K562 (cell line): ENCODE data around the gene HOXA13. TPM values are rescaled to one million over a fixed set of nuclear protein-coding genes. Genes with fewer than 3 reads are reported as not detected.

Source experiments
- ATAC-seq: fragments of 200-7000 bp; cut with Tn5 transposase; 3 replicates; pipeline ENCODE4 v1.9.1; 2020; ENCODE audit warnings: moderate library complexity
- BruUV-seq: library from RNA; stranded (reverse); fragments of 400-500 nt; replicated peaks from 2 replicates; lab custom pipeline; 2021; lab: Mats Ljungman, UMichigan
- CTCF ChIA-PET: fragments of 300-600 bp; formaldehyde crosslinking; extraction: SDS; loops from one replicate; lab custom pipeline; 2021; ENCODE audit warnings: low intra/inter-chr PET ratio; lab: Yijun Ruan, JAX
- POLR2A ChIA-PET: fragments of 300-600, 350-650 bp; sonication (Branson Sonifier 250); formaldehyde crosslinking; extraction: SDS; loops from one replicate; lab custom pipeline; 2021; ENCODE audit warnings: antibody characterized with exemption, inconsistent platforms; lab: Yijun Ruan, JAX
- DNase-seq, 4 experiments: peaks; one replicate each; pipeline versions ENCODE4 v3.0.0 to v3.0.0-alpha.2; 2011 to 2018; ENCODE audit warnings: low spot score in 3 of 4, mixed read lengths in 3 of 4; ENCODE audit errors: extremely low read depth in 1 of 4
- FAIRE-seq: peaks from 2 replicates; lab custom pipeline; 2011; peaks lifted over from hg19 to GRCh38; lab: Jason Lieb, UNC
- H2AFZ ChIP-seq: 2 replicates; pipeline ENCODE4 v1.6.0; 2011; ENCODE audit warnings: low read depth, low read length, control low read depth, inconsistent platforms
- H3K27ac ChIP-seq: fragments of 200-600 bp; 3 replicates; pipeline ENCODE4 v1.8.0; 2011; ENCODE audit warnings: low read depth, mild to moderate bottlenecking, control low read depth, inconsistent platforms, low read length, moderate library complexity, mixed read lengths; ENCODE audit errors: extremely low read depth
- H3K27me3 ChIP-seq, 2 experiments: fragments of 300-600 bp in 1 of 2; 2 replicates in 1 of 2; 3 replicates in 1 of 2; pipeline versions ENCODE4 v1.6.0 to v1.8.0; 2011; ENCODE audit warnings: inconsistent platforms in 2 of 2, low read length in 2 of 2, mild to moderate bottlenecking in 1 of 2, mixed read lengths in 1 of 2, moderate library complexity in 1 of 2; ENCODE audit not compliant: control insufficient read depth in 2 of 2, insufficient read depth in 2 of 2
- H3K36me3 ChIP-seq: fragments of 300-600 bp; 3 replicates; pipeline ENCODE4 v1.8.0; 2011; ENCODE audit warnings: mild to moderate bottlenecking, low read length, inconsistent platforms; ENCODE audit not compliant: control insufficient read depth, insufficient read depth
- H3K4me1 ChIP-seq, 2 experiments: fragments of 200-600 bp in 1 of 2; replicated peaks in 1 of 2; 2 replicates in 1 of 2; 3 replicates in 1 of 2; pipeline versions ENCODE4 v1.5.1 to v1.8.0; 2011; ENCODE audit warnings: inconsistent platforms in 2 of 2, low read length in 2 of 2, mild to moderate bottlenecking in 1 of 2, mixed read lengths in 1 of 2, moderate library complexity in 1 of 2; ENCODE audit not compliant: control insufficient read depth in 2 of 2, insufficient read depth in 2 of 2
- H3K4me2 ChIP-seq: 2 replicates; pipeline ENCODE4 v1.6.1; 2011; ENCODE audit warnings: low read length, control low read depth, inconsistent platforms, mixed read lengths; ENCODE audit not compliant: insufficient read depth
- H3K4me3 ChIP-seq: fragments of 200-600 bp; sonication (generic), shearing (Covaris generic); 2 replicates; pipeline ENCODE4 v1.5.1; 2016; ENCODE audit warnings: control low read depth, inconsistent platforms
- H3K79me2 ChIP-seq: fragments of 200-600 bp; 3 replicates; pipeline ENCODE4 v1.8.0; 2011; ENCODE audit warnings: low read length, inconsistent platforms; ENCODE audit not compliant: control insufficient read depth, insufficient read depth
- H3K9ac ChIP-seq, 2 experiments: 2 replicates each; pipeline versions ENCODE4 v1.6.0 to v1.6.1; 2011; ENCODE audit warnings: low read depth in 2 of 2, low read length in 2 of 2, control low read depth in 1 of 2, inconsistent platforms in 1 of 2, mild to moderate bottlenecking in 1 of 2, mixed read lengths in 1 of 2; ENCODE audit not compliant: insufficient read depth in 1 of 2
- H3K9me1 ChIP-seq: one replicate; pipeline ENCODE4 v1.6.0; 2011; ENCODE audit warnings: inconsistent platforms, mild to moderate bottlenecking, low read length, moderate library complexity; ENCODE audit not compliant: control insufficient read depth, insufficient read depth
- H3K9me3 ChIP-seq: replicated peaks from 2 replicates; pipeline ENCODE4 v1.5.1; 2011; ENCODE audit warnings: low read depth, low read length, inconsistent platforms; ENCODE audit not compliant: control insufficient read depth, insufficient read depth
- H4K20me1 ChIP-seq: replicated peaks from 2 replicates; pipeline ENCODE4 v1.6.1; 2011; ENCODE audit warnings: low read length, inconsistent platforms, mixed read lengths; ENCODE audit not compliant: control insufficient read depth, insufficient read depth
- CBX5 ChIP-seq: IDR thresholded peaks from 2 replicates; pipeline ENCODE4 v1.6.1; 2014; ENCODE audit warnings: low read depth, borderline replicate concordance
- CHD7 ChIP-seq: fragments of 200-600 bp; sonication (generic); IDR thresholded peaks from one replicate; pipeline ENCODE4 v1.6.1; 2012; ENCODE audit warnings: mild to moderate bottlenecking, low read depth, low read length, inconsistent platforms
- ETS1 ChIP-seq: conservative IDR thresholded peaks from 2 replicates; pipeline ENCODE4 v1.6.1; 2011; ENCODE audit warnings: low read depth, mild to moderate bottlenecking, low read length; ENCODE audit not compliant: control insufficient read depth
- FOXA3 ChIP-seq, 2 experiments: fragments of 450-650 bp in 1 of 2; sonication (generic) in 1 of 2; formaldehyde crosslinking; IDR thresholded peaks in 1 of 2; conservative IDR thresholded peaks in 1 of 2; 2 replicates each; pipeline versions ENCODE4 v1.4.0 to v1.8.0; 2020 to 2022; ENCODE audit warnings: mild to moderate bottlenecking in 2 of 2, missing genetic modification reagents in 1 of 2
- ZBTB49 ChIP-seq: sonication (generic); formaldehyde crosslinking; IDR thresholded peaks from 2 replicates; pipeline ENCODE4 v1.8.0; 2022; ENCODE audit warnings: missing genetic modification reagents, mild to moderate bottlenecking, borderline replicate concordance
- ZNF561 ChIP-seq: fragments of 450-650 bp; formaldehyde crosslinking; conservative IDR thresholded peaks from 2 replicates; pipeline ENCODE4 v1.4.0; 2020; ENCODE audit warnings: mild to moderate bottlenecking, moderate library complexity
- WGBS: fragments of 100-300 bp; shearing (Covaris generic); methylation state at CpG from one replicate; pipeline ENCODE4 v1.1.6; 2016; ENCODE audit warnings: low coverage, mixed read lengths; ENCODE audit not compliant: insufficient coverage; ENCODE audit errors: missing lambda C conversion rate; 5-methylcytosine and 5-hydroxymethylcytosine counted together
- in situ Hi-C: fragments of 300-500 bp; cut with MboI; formaldehyde crosslinking; loops from 4 replicates; pipeline ENCODE4 v1.15.0; 2018; ENCODE audit warnings: inconsistent platforms, mixed read lengths
- intact Hi-C: fragments of 100-400 bp; cut with micrococcal nuclease; formaldehyde crosslinking; loops from 2 replicates; pipeline ENCODE4 v1.14.2; 2022
- polyA plus RNA-seq, 8 experiments: library from polyadenylated mRNA; depleted of rRNA in 4 of 8; stranded (reverse) in 5 of 8; unstranded in 3 of 8; fragments of >200 nt; fragmentation: Nextera tagmentation in 2 of 8; fragmentation: Illumina TruSeq in 1 of 8; extraction: Ambion mirVana in 2 of 8; extraction: Trizol in 1 of 8; gene quantifications; 2 replicates each; pipeline versions ENCODE4 v1.2.1 to v1.2.3, GENCODE V29; 2011 to 2014; ENCODE audit warnings: inconsistent platforms in 1 of 8, missing spikeins in 1 of 8
- total RNA-seq, 7 experiments: library from RNA; depleted of rRNA in 6 of 7; stranded (reverse); fragments of >200 nt in 6 of 7; fragmentation: Illumina TruSeq in 2 of 7; extraction: Trizol in 2 of 7; gene quantifications; 2 replicates each; pipeline versions ENCODE4 v1.2.1 to v1.2.3, GENCODE V29; 2011 to 2021; ENCODE audit warnings: low replicate concordance in 1 of 7

Gene HOXA13
- total and polyA plus RNA-seq, 9 of the 15 experiments (the other 6 are each of a cell fraction or from before 2014, with no cell fraction given), result not detected

- H3K9me3 ChIP-seq, result no peaks in the 10 kb centered on the region
- H3K4me1 ChIP-seq, result peaks cover 0 to 3% of the 10 kb centered on the region in 2 experiments; a peak in 1 of 5 replicates
- H3K79me2 ChIP-seq, result no peaks in the 10 kb centered on the region
- H3K4me2 ChIP-seq, result no peak overlapping the region
- ATAC-seq, result no peak
- H3K9me1 ChIP-seq, result no peaks in the 10 kb centered on the region
- H3K27ac ChIP-seq, result no peak overlapping the region
- WGBS, result 2% methylated on average over 8 of the region's 8 CpGs
- H4K20me1 ChIP-seq, result no peaks in the 10 kb centered on the region
- no peak overlapping the region for H3K4me3 ChIP-seq
- POLR2A ChIA-PET, result no interaction called here
- BruUV-seq, result no TSS peak
- intact Hi-C loops, result no loop called here
- H3K36me3 ChIP-seq, result no peaks in the 10 kb centered on the region
- DNase-seq, result no peak
- in situ Hi-C loops, result loop anchor here (25.0 kb wide), 3 partner anchors 659 to 1284 kb away; no protein-coding TSS in a partner anchor
- CTCF ChIA-PET, result no interaction called here
- H2AFZ ChIP-seq, result no peak overlapping the region
- FAIRE-seq, result no peak
- no peak overlapping the region for H3K9ac ChIP-seq
- H3K27me3 ChIP-seq, result peaks cover 33 to 73% of the 10 kb centered on the region in 2 experiments
- no peak for TF ChIP-seq CBX5
- no peak for TF ChIP-seq FOXA3 (CRISPR knock-in tag; conservative IDR thresholded peaks at IDR 0.05 in 1 of 2, IDR thresholded peaks at IDR 0.05 in 1 of 2)
- TF ChIP-seq ZNF561 (CRISPR knock-in tag), result no peak
- no peak for TF ChIP-seq ZBTB49 (CRISPR knock-in tag)
- no peak for TF ChIP-seq ETS1
- no peak for TF ChIP-seq CHD7
These were observed 28.6 kb downstream of the HOXA13 start for GRCh38 chr7:27171325-27171636.
